GM21825 (cell line): Measurements from ENCODE around the gene FAM149B1.

Source experiments
- ATAC-seq: cut with Tn5 transposase; IDR thresholded peaks from one replicate; pipeline ENCODE4 v1.9.1; 2021; ENCODE audit warnings: mild to moderate bottlenecking, moderate library complexity; ENCODE audit not compliant: unreplicated experiment

FAM149B1 gene

GRCh38 chr10:73172867-73173266, 4.9 kb downstream of the FAM149B1 start:
- ATAC-seq: no peak

DNA sequence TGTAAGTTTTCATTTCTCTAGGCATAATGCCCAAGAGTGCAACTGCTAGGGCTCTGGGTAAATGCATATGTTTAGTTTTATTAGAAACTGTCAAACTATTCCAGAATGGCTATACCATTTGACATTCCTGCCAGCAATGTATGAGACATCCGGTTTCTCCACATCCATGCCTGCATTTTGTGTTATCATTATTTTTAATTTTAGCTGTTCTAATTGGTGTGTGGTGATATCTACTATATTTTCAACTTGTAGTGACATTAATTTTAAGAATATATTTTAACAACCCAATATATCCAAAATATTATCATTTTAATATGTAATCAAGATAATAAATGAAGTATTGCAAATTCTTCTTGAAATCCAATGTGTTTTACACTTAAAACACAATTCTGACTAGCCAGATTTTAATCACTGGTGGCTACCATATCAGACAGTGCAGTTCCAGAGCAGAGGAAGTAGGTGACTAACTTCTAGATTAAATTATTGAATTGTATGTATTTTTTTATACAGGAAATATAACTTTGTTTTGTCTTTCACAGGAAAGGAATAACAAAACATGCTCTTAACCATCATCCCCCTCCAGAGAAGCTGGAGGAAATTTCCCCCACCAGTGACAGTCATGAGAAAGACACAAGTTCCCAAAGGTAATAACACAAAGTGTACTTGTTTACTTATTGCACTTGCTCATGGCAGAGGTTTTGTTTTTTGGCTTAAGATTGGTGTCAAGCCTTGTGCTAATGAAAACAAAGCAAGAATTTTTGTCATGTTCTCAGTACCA, 6.4 kb downstream of the FAM149B1 start:
- ATAC-seq: no peak

DNA sequence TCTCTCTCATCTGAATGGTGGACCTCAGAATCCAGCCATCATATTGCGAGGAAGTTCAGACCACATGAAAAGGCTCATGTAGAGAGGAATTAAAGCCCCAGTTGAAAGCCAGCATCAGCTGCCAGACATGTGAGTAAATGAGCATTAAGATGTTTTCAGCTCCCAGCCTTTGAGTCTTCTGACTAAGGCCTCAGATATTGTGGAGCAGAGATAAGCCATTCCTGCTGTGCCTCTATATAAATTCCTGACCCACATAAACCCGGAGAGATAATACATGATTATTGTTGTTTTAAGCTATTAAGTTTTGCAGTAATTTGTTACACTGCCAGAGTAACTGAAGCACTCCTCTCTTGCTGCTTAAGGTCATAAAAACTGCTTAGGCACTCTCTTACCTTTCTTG, 14.6 kb downstream of the FAM149B1 start:
- no peak for ATAC-seq

DNA sequence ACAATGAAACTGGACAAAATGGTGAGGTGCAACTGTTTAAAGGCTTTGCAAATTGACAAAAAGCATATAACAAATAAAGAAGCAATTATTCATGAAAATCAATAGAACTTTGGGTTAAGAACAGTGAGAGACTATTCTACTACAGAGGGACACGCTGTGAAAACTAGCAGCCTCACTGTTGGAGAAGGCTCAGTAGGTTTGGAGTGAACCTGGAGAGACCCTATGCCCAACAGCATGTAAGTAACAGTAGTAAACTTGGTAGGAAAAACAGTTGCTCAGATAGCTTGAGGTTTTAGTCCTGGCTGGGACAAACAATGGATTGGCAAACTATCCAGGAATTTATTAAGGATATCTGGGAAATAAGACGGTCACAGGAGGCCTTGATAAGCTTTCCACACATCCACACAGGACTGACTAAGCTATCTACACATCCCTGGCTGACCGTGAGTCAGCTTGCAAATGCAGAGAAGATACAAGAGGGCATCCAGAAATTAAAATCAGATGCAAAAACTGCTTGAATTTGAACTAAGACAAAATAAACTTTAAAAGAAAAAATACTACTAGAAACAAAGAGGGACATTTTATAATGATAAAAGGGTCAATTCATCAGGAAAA, 15.9 kb downstream of the FAM149B1 start:
- ATAC-seq: no peak

- no peak for ATAC-seq
Measured at GRCh38 chr10:73186266-73186665, 18.3 kb downstream of the FAM149B1 start.

GRCh38 chr10:73190188-73190587, 22.3 kb downstream of the FAM149B1 start:
- no peak for ATAC-seq

DNA sequence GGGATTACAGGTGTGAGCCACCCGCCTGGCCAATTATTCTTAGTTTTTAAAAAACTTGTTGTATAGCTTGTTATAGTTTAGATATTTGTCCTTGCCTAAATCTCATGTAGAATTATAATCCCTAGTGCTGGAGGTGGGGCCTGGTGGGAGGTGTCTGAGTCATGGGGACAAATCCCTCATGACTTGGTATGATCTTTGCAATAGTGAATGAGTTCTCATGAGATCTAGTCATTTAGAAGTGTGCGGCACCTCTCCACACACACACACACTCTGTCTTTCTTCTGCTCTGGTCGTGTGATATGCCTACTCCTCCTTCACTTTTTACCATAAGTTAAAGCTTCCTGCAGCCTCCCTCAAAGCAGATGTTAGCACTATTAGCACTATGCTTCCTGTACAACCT, 37.2 kb downstream of the FAM149B1 start:
- ATAC-seq: no peak

DNA sequence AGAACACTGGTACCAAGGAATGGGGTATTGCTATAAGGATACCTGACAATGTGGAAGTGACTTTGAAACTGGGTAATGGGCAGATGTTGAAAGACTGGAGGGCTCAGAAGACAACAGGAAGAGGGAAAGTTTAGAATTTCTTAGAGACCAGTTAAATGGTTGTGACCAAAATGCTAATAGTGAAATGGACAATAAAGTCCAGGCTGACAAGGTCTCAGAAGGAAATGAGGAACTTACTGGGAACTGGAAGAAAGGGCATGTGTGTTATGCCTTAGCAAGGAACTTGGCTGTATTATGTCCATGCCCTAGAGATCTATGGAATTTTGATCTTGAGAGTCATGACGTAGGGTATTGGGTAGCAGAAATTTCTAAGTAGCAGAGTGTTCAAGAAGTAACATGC, 38.0 kb downstream of the FAM149B1 start:
- no peak for ATAC-seq

GRCh38 chr10:73206385-73206784, 38.5 kb downstream of the FAM149B1 start:
- no peak for ATAC-seq

GRCh38 chr10:73207883-73208282, 40.0 kb downstream of the FAM149B1 start:
- no peak for ATAC-seq

DNA sequence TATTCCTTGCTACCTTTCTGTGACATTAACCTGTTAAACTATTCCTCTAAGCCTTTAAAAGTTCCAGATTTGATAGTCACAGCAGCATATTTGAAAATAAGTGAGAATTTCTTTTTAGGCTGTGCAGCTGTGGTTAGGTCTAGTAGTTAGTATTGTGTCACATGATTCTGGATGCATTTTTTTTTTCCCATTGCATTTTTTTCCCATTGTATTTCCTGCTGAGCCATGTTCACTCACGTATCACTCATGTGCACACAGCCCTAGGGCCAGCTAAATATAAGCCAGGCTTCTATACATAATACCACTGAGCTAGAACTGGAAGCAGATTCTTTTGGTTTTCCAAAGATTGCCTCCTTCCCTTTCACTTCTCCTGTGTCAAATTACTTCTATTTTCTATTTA, 41.8 kb downstream of the FAM149B1 start:
- no peak for ATAC-seq

DNA sequence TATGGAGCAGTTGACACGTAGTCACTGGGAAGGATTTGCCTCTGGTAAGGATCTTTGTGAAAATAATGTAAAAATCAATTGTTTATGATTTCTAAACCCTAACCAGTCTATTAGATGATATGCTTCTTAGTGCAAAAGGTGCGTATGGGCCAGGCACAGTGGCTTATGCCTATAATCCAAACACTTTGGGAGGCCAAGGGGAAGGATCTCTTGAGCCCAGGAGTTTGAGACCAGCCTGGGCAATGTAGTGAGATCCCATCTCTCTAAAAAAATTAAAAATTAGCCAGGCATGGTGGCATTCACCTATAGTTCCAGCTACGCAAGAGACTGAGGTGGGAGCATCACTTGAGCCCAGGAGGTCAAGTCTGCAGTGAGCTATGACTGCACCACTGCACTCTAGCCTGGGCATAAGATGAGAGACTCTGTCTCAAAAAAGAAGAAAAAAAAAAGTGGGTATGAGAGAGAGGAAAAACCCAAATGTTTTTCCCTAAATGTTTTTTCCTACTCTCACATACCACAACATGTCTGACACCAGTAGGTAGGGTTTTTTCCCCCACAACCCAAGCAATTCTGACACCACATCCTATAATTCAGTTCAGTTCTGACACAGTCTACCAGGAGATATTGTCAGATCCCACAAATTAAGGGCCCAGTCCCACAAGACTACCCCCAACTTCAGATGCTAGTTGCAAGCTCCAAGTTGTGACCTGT, 42.6 kb downstream of the FAM149B1 start:
- no peak for ATAC-seq

DNA sequence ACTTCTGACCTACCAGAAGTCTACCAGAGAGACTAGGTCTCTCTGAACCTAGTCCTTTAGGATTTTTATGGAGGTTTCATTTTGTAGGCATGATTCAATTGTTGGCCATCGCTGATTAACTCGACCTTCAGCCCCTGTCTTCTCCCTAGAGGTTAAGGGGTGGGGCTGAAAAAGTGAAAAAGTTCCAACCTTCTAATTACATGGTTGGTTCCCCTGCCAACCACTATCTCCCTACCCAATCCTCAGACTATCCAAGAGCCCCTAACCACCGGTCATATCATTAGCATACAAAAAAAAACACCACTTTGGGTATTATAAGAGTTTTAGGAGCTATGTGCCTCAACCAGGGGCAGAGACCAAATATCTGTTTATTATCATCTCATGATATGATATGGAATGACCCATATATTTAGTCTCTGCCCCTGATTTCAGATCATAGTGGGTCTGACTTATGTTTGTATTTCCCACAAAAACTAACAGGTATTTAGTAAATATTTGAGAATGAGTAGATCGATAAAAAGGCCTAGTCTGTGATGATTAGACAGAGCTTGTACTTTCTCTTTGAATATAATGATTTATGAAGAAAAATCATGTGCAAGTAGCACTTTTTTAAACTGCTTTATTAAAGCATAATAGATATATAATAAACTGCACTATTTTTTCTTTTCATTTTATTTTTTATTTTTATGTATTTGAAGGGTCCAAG, 43.3 kb downstream of the FAM149B1 start:
- no peak for ATAC-seq

DNA sequence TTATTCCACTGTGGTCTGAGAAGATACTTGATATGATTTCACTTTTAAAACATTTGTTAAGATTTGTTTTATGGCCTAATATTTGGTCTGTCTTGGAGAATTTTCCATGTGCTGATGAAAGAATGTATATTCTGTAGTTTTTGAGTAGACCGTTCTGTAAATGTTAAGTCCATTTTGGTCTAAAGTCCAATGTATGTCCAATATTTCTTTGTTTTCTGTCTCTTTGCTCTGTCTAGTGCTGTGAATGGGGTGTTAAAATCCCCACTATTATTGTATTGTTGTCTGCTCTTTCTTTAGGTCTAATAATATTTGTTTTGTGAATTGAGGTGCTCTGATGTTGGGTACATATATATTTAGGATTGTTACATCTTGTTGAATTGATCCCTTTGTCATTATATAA, 47.8 kb downstream of the FAM149B1 start:
- no peak for ATAC-seq

GRCh38 chr10:73217628-73218027, 49.7 kb downstream of the FAM149B1 start:
- no peak for ATAC-seq

DNA sequence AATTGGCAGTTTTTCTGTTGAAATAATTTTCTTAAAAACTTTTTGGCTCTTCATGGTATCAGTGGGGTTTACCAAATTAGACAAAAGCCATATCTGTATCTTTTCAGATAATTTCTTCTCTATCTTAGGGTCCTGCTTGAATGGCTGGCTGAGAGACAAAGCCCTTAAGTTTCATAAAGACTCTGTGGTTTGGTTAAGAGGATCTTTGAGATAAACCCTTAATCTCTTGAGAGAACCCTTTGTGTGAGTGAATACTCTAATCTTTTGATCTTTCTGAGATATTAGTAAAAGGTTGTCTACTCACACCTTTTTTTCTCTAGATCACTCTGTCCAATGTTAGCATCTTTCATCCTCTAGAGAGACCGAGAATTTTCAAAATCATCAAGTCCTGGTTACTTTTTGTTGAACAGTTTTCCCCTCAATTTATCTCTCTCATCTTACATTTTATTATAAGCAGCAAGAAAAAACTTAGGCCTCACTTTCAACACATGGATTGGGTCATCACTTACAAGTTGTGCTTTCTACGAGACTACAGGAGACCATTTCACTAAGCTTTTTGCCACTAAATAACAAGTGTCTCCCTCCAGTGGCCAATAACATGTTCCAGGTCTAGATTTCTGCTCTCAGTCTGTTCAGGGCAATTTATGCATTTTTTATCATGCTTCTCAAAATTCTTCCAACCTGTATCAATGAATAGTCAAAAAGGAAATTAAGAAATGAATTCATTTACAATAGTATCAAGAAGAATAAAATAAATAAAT, 50.7 kb downstream of the FAM149B1 start:
- ATAC-seq: no peak

- ATAC-seq: no peak
Measured at GRCh38 chr10:73219384-73219783, 51.5 kb downstream of the FAM149B1 start.

- no peak for ATAC-seq
Measured at GRCh38 chr10:73220989-73221388, 53.1 kb downstream of the FAM149B1 start.

- no peak for ATAC-seq
Measured at GRCh38 chr10:73225518-73225917, 57.6 kb downstream of the FAM149B1 start.

GRCh38 chr10:73226663-73227062, 58.7 kb downstream of the FAM149B1 start:
- ATAC-seq: no peak

DNA sequence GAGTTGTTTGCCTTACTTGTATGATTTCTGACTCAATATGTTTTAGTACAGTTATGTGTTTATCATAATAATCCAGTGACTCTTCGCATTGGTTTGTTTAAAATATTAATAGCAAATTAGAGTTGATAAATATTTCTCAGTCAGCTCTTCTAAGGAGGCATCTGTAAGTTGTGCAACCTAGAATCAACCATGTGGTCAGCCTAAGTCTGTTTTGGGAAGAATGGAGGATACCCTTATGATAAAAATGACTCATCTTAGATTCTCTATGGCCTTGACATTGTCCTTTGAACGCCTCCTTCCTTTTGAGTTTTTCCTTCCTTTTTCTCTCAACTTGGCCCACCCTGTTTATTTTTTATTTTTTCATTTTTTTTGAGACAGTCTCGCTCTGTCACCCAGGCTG, 60.3 kb downstream of the FAM149B1 start:
- ATAC-seq: no peak
